HepG2 (cell line): ENCODE data around the gene NR2F1-AS1. TPM values are rescaled to one million over a fixed set of nuclear protein-coding genes. Genes with fewer than 3 reads are reported as not detected.
A peak's percentile ranks its signal among the peaks of the same experiment; 100 is the strongest.

Source experiments
- ATAD3A ChIP-seq: sonication (generic); formaldehyde crosslinking; IDR thresholded peaks from 2 replicates; pipeline ENCODE4 v1.4.0; 2020; ENCODE audit warnings: missing genetic modification reagents
- ATM ChIP-seq: fragments of 450-650 bp; IDR thresholded peaks from 2 replicates; pipeline ENCODE4 v1.7.1; 2017; ENCODE audit warnings: mild to moderate bottlenecking, borderline replicate concordance
- CHCHD3 ChIP-seq: sonication (generic); formaldehyde crosslinking; IDR thresholded peaks from 2 replicates; pipeline ENCODE4 v1.8.0; 2022; ENCODE audit warnings: mild to moderate bottlenecking, missing genetic modification reagents, moderate library complexity
- HOXA3 ChIP-seq: sonication (generic); formaldehyde crosslinking; IDR thresholded peaks from 2 replicates; pipeline ENCODE4 v1.5.0; 2020; ENCODE audit warnings: missing genetic modification reagents
- NAIF1 ChIP-seq: sonication (generic); formaldehyde crosslinking; IDR thresholded peaks from 2 replicates; pipeline ENCODE4 v1.5.0; 2020; ENCODE audit warnings: mild to moderate bottlenecking, missing genetic modification reagents, borderline replicate concordance
- NBN ChIP-seq: fragments of 450-650 bp; conservative IDR thresholded peaks from 2 replicates; pipeline ENCODE4 v1.6.1; 2017
- SSRP1 ChIP-seq: IDR thresholded peaks from 2 replicates; pipeline ENCODE4 v1.6.1; 2016; ENCODE audit warnings: control low read depth
- ZBTB3 ChIP-seq: sonication (generic); formaldehyde crosslinking; IDR thresholded peaks from 2 replicates; pipeline ENCODE4 v1.4.0; 2020; ENCODE audit warnings: low read depth, mild to moderate bottlenecking, moderate library complexity, missing genetic modification reagents, borderline replicate concordance
- ZNF264 ChIP-seq: sonication (generic); formaldehyde crosslinking; IDR thresholded peaks from 2 replicates; pipeline ENCODE4 v1.4.0; 2020; ENCODE audit warnings: missing genetic modification reagents
- polyA plus RNA-seq, 8 experiments: library from polyadenylated mRNA; depleted of rRNA in 3 of 8; stranded (reverse) in 7 of 8; unstranded in 1 of 8; fragments of >200 nt; fragmentation: Illumina TruSeq in 4 of 8; extraction: Trizol in 4 of 8; gene quantifications; 2 replicates each; pipeline versions ENCODE4 v1.2.1 to v1.2.3, GENCODE V29; 2011 to 2016; ENCODE audit warnings: low read depth in 4 of 8, missing spikeins in 1 of 8, mixed read lengths in 1 of 8; ENCODE audit not compliant: insufficient read depth in 1 of 8
- total RNA-seq, 5 experiments: library from RNA; depleted of rRNA; stranded (reverse); fragments of >200 nt; fragmentation: Illumina TruSeq; extraction: Trizol; gene quantifications; 2 replicates each; pipeline ENCODE4 v1.2.3, GENCODE V29; 2016; ENCODE audit warnings: low read depth in 1 of 5
- TF ChIP-seq, protein P1 (sequence below): sonication (generic); formaldehyde crosslinking; IDR thresholded peaks from 2 replicates; pipeline ENCODE4 v1.9.0; 2021; ENCODE audit warnings: mild to moderate bottlenecking, missing genetic modification reagents
- TF ChIP-seq, protein P2 (sequence below), 2 experiments: sonication (generic) in 1 of 2; formaldehyde crosslinking in 1 of 2; IDR thresholded peaks; 2 replicates each; pipeline versions ENCODE4 v1.4.0 to v1.6.1; 2016 to 2020; ENCODE audit warnings: borderline replicate concordance in 1 of 2, low read depth in 1 of 2, mild to moderate bottlenecking in 1 of 2, missing genetic modification reagents in 1 of 2
- TF ChIP-seq, protein P3 (sequence below), 2 experiments: sonication (generic) in 1 of 2; formaldehyde crosslinking in 1 of 2; IDR thresholded peaks; 2 replicates each; pipeline versions ENCODE4 v1.5.1 to v1.6.1; 2011 to 2020; ENCODE audit warnings: borderline replicate concordance in 1 of 2, low read depth in 1 of 2, low read length in 1 of 2, mild to moderate bottlenecking in 1 of 2, missing genetic modification reagents in 1 of 2, moderate library complexity in 1 of 2

NR2F1-AS1 gene
- total and polyA plus RNA-seq, 2 of the 13 experiments (the other 11 are each of a cell fraction or from before 2014, with no cell fraction given) = 2.8 TPM

DNA sequence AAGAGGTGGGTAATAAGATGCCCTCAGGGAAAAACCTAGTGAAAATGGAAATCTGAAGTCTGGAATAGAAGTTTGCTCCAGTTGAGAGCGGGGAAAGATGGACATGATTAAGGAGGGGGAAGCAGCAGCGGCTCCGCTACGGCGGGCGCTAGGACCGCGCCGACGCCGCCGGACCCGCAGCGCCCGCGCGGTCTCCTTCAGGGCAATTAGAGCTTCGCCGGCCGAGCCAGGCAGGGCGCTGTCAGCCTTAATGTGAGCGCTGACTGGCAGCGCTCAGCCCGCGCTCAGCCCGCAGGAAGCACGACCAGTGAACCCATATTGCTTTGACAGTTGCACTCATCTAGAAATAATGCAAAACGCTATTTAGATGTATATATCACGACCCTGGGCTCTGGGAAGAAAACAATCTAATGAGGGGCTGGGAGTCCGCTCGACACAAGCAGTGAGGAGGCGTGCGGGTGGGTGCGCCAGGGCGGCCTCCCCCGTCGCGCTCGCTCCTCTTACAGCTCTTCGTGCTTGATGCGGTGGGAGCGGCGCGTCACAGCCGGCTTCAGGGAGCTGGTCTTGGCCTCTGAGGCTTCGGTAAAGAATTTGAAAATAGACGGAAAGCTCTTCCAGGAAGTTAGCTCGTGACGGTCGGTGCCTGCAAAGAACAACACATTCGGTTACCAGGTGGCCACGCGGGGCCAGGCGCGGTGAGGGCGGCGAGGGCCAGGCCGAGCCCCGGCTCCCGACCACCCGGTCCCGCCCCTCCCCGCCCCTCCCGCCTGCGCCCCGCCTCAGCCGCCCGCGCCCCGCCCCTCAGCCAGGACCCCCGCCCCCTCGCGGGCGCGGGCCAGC is 39.7 kb upstream of the NR2F1-AS1 start (continued):
- TF ChIP-seq, protein P1, sequence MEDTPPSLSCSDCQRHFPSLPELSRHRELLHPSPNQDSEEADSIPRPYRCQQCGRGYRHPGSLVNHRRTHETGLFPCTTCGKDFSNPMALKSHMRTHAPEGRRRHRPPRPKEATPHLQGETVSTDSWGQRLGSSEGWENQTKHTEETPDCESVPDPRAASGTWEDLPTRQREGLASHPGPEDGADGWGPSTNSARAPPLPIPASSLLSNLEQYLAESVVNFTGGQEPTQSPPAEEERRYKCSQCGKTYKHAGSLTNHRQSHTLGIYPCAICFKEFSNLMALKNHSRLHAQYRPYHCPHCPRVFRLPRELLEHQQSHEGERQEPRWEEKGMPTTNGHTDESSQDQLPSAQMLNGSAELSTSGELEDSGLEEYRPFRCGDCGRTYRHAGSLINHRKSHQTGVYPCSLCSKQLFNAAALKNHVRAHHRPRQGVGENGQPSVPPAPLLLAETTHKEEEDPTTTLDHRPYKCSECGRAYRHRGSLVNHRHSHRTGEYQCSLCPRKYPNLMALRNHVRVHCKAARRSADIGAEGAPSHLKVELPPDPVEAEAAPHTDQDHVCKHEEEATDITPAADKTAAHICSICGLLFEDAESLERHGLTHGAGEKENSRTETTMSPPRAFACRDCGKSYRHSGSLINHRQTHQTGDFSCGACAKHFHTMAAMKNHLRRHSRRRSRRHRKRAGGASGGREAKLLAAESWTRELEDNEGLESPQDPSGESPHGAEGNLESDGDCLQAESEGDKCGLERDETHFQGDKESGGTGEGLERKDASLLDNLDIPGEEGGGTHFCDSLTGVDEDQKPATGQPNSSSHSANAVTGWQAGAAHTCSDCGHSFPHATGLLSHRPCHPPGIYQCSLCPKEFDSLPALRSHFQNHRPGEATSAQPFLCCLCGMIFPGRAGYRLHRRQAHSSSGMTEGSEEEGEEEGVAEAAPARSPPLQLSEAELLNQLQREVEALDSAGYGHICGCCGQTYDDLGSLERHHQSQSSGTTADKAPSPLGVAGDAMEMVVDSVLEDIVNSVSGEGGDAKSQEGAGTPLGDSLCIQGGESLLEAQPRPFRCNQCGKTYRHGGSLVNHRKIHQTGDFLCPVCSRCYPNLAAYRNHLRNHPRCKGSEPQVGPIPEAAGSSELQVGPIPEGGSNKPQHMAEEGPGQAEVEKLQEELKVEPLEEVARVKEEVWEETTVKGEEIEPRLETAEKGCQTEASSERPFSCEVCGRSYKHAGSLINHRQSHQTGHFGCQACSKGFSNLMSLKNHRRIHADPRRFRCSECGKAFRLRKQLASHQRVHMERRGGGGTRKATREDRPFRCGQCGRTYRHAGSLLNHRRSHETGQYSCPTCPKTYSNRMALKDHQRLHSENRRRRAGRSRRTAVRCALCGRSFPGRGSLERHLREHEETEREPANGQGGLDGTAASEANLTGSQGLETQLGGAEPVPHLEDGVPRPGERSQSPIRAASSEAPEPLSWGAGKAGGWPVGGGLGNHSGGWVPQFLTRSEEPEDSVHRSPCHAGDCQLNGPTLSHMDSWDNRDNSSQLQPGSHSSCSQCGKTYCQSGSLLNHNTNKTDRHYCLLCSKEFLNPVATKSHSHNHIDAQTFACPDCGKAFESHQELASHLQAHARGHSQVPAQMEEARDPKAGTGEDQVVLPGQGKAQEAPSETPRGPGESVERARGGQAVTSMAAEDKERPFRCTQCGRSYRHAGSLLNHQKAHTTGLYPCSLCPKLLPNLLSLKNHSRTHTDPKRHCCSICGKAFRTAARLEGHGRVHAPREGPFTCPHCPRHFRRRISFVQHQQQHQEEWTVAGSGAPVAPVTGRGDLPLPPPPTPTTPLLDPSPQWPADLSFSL (CRISPR knock-in tag) = no peak
- TF ChIP-seq ZNF264 = peak; percentile 55; the same call in 1 of the 2 replicates
- TF ChIP-seq, protein P2, sequence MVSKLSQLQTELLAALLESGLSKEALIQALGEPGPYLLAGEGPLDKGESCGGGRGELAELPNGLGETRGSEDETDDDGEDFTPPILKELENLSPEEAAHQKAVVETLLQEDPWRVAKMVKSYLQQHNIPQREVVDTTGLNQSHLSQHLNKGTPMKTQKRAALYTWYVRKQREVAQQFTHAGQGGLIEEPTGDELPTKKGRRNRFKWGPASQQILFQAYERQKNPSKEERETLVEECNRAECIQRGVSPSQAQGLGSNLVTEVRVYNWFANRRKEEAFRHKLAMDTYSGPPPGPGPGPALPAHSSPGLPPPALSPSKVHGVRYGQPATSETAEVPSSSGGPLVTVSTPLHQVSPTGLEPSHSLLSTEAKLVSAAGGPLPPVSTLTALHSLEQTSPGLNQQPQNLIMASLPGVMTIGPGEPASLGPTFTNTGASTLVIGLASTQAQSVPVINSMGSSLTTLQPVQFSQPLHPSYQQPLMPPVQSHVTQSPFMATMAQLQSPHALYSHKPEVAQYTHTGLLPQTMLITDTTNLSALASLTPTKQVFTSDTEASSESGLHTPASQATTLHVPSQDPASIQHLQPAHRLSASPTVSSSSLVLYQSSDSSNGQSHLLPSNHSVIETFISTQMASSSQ (IDR thresholded peaks at IDR 0.05; ENCODE audit: low read depth) = no peak
- TF ChIP-seq, protein P2 (CRISPR knock-in tag; IDR thresholded peaks at IDR 0.05; ENCODE audit: borderline replicate concordance) = peak; percentile 29; the same call in 1 of the 2 replicates
- no peak for TF ChIP-seq ATM
- TF ChIP-seq NBN = no peak
- TF ChIP-seq ATAD3A (CRISPR knock-in tag) = no peak
- no peak for TF ChIP-seq NAIF1 (CRISPR knock-in tag)
- no peak for TF ChIP-seq SSRP1 (CRISPR knock-in tag)
- no peak for TF ChIP-seq ZBTB3 (CRISPR knock-in tag)
- TF ChIP-seq, protein P3, sequence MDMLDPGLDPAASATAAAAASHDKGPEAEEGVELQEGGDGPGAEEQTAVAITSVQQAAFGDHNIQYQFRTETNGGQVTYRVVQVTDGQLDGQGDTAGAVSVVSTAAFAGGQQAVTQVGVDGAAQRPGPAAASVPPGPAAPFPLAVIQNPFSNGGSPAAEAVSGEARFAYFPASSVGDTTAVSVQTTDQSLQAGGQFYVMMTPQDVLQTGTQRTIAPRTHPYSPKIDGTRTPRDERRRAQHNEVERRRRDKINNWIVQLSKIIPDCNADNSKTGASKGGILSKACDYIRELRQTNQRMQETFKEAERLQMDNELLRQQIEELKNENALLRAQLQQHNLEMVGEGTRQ (IDR thresholded peaks at IDR 0.05; ENCODE audit: low read depth, low read length) = no peak
- TF ChIP-seq, protein P3 (CRISPR knock-in tag; IDR thresholded peaks at IDR 0.05; ENCODE audit: borderline replicate concordance) = no peak
- no peak for TF ChIP-seq CHCHD3 (CRISPR knock-in tag)
- TF ChIP-seq HOXA3 (CRISPR knock-in tag) = peak; percentile 51; the same call in 1 of the 2 replicates
